ENCODE results near the gene ZDHHC21.
"Not testable (repeated sequence)": the region's sequence is repeated elsewhere in the genome, so short reads cannot be mapped to it uniquely, and the experiment has no call there.

Gene ZDHHC21

GRCh38 chr9:14686168-14686567 lies 7.1 kb downstream of the ZDHHC21 start:
- Histone ChIP-seq H2AFZ (ENCODE audit: low read length) (no peak overlapping the region), H3K4me3 (ENCODE audit: low read depth, low read length, poor library complexity, severe bottlenecking) (no peak overlapping the region), H3K27ac (ENCODE audit: low read depth, low read length, poor library complexity, severe bottlenecking) (no peak overlapping the region), H4K20me1 (ENCODE audit: insufficient read depth, low read length) (no peaks in the 10 kb centered on the region), H3F3A (ENCODE audit: insufficient read depth, low read length) (no peaks in the 10 kb centered on the region), H3K27me3 (ENCODE audit: insufficient read depth, low read length) (no peaks in the 10 kb centered on the region), H3K9me2 (ENCODE audit: low read depth, low read length) (no peaks in the 10 kb centered on the region), H3K4me2 (ENCODE audit: low read length) (no peak overlapping the region), H3K9me3 (ENCODE audit: low read length) (no peaks in the 10 kb centered on the region), H3K79me2 (ENCODE audit: insufficient read depth, low read length) (0 out of 2 replicates have a peak, but pooled peaks cover 2% of the 10 kb centered on the region), H3K4me1 (ENCODE audit: insufficient read depth, low read length, severe bottlenecking) (peaks cover 37% of the 10 kb centered on the region), H3K9ac (ENCODE audit: low read length) (no peak overlapping the region), H3K36me3 (ENCODE audit: insufficient read depth, low read length) (peaks cover 32% of the 10 kb centered on the region)
- TF ChIP-seq CTCF (IDR thresholded peaks at IDR 0.05; ENCODE audit: low read length) (no peak), EZH2 (IDR thresholded peaks at IDR 0.05; ENCODE audit: borderline replicate concordance, low read length) (no peak)

GRCh38 chr9:14682616-14683015 lies 10.6 kb downstream of the ZDHHC21 start:
- H3K4me3 ChIP-seq (ENCODE audit: low read depth, low read length, poor library complexity, severe bottlenecking); H3K4me1 ChIP-seq (ENCODE audit: insufficient read depth, low read length, severe bottlenecking); H3K9ac ChIP-seq (ENCODE audit: low read length); H3K27me3 ChIP-seq (ENCODE audit: insufficient read depth, low read length); H2AFZ ChIP-seq (ENCODE audit: low read length); H4K20me1 ChIP-seq (ENCODE audit: insufficient read depth, low read length); H3F3A ChIP-seq (ENCODE audit: insufficient read depth, low read length); H3K79me2 ChIP-seq (ENCODE audit: insufficient read depth, low read length); H3K9me3 ChIP-seq (ENCODE audit: low read length); H3K4me2 ChIP-seq (ENCODE audit: low read length); H3K9me2 ChIP-seq (ENCODE audit: low read depth, low read length); H3K27ac ChIP-seq (ENCODE audit: low read depth, low read length, poor library complexity, severe bottlenecking): not testable (repeated sequence)
- peaks cover 29% of the 10 kb centered on the region for H3K36me3 ChIP-seq (ENCODE audit: insufficient read depth, low read length)

- Histone ChIP-seq H3K27ac (ENCODE audit: low read depth, low read length, poor library complexity, severe bottlenecking) (no peak overlapping the region), H3F3A (ENCODE audit: insufficient read depth, low read length) (no peaks in the 10 kb centered on the region), H4K20me1 (ENCODE audit: insufficient read depth, low read length) (no peaks in the 10 kb centered on the region), H3K27me3 (ENCODE audit: insufficient read depth, low read length) (no peaks in the 10 kb centered on the region), H2AFZ (ENCODE audit: low read length) (no peak overlapping the region), H3K36me3 (ENCODE audit: insufficient read depth, low read length) (peaks cover 15% of the 10 kb centered on the region; the same call in 1 of the 2 replicates), H3K4me2 (ENCODE audit: low read length) (no peak overlapping the region), H3K4me3 (ENCODE audit: low read depth, low read length, poor library complexity, severe bottlenecking) (no peak overlapping the region), H3K79me2 (ENCODE audit: insufficient read depth, low read length) (no peaks in the 10 kb centered on the region; the same call in 1 of the 2 replicates), H3K4me1 (ENCODE audit: insufficient read depth, low read length, severe bottlenecking) (no peaks in the 10 kb centered on the region), H3K9ac (ENCODE audit: low read length) (no peak overlapping the region), H3K9me3 (ENCODE audit: low read length) (no peaks in the 10 kb centered on the region), H3K9me2 (ENCODE audit: low read depth, low read length) (no peaks in the 10 kb centered on the region)
- TF ChIP-seq CTCF (IDR thresholded peaks at IDR 0.05; ENCODE audit: low read length) (no peak), EZH2 (IDR thresholded peaks at IDR 0.05; ENCODE audit: borderline replicate concordance, low read length) (no peak)
Observed at GRCh38 chr9:14678776-14679175, 14.5 kb downstream of the ZDHHC21 start.

- no peak overlapping the region for H3K9ac ChIP-seq (ENCODE audit: low read length)
- no peak overlapping the region for H3K4me2 ChIP-seq (ENCODE audit: low read length)
- no peaks in the 10 kb centered on the region for H3K4me1 ChIP-seq (ENCODE audit: insufficient read depth, low read length, severe bottlenecking)
- no peak overlapping the region for H3K27ac ChIP-seq (ENCODE audit: low read depth, low read length, poor library complexity, severe bottlenecking)
- H4K20me1 ChIP-seq (ENCODE audit: insufficient read depth, low read length): no peaks in the 10 kb centered on the region
- H3K9me2 ChIP-seq (ENCODE audit: low read depth, low read length): no peaks in the 10 kb centered on the region
- no peaks in the 10 kb centered on the region for H3F3A ChIP-seq (ENCODE audit: insufficient read depth, low read length)
- H3K4me3 ChIP-seq (ENCODE audit: low read depth, low read length, poor library complexity, severe bottlenecking): no peak overlapping the region
- peaks cover 15% of the 10 kb centered on the region; the same call in 1 of the 2 replicates for H3K36me3 ChIP-seq (ENCODE audit: insufficient read depth, low read length)
- no peaks in the 10 kb centered on the region for H3K27me3 ChIP-seq (ENCODE audit: insufficient read depth, low read length)
- H3K79me2 ChIP-seq (ENCODE audit: insufficient read depth, low read length): no peaks in the 10 kb centered on the region; the same call in 1 of the 2 replicates
- TF ChIP-seq EZH2 (IDR thresholded peaks at IDR 0.05; ENCODE audit: borderline replicate concordance, low read length) (no peak), CTCF (IDR thresholded peaks at IDR 0.05; ENCODE audit: low read length) (no peak)
- H3K9me3 ChIP-seq (ENCODE audit: low read length): no peaks in the 10 kb centered on the region
- no peak overlapping the region for H2AFZ ChIP-seq (ENCODE audit: low read length)
Observed at GRCh38 chr9:14677872-14678271, 15.4 kb downstream of the ZDHHC21 start.
